Measurements from ENCODE around the gene AK4.

DNA sequence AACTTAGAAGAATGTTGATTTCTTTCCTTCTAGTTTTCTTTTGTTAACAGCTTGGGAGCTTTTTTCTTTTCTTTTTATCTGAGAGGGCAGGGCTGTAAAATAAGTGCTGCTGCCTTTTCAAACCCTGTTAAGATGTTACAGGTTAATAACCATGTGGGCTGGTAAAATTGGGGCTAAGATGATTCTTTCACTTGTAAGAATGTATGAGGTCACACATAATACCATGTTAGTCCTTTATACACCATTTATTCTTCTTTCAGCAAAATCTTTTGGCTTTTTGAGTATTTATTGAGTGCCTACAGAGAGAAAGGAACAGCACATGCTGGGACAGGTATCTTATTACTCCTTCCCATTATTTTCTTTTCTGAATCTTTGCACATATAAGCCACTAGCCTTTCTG, 6.1 kb upstream of the AK4 start:
- TF ChIP-seq, protein P1, sequence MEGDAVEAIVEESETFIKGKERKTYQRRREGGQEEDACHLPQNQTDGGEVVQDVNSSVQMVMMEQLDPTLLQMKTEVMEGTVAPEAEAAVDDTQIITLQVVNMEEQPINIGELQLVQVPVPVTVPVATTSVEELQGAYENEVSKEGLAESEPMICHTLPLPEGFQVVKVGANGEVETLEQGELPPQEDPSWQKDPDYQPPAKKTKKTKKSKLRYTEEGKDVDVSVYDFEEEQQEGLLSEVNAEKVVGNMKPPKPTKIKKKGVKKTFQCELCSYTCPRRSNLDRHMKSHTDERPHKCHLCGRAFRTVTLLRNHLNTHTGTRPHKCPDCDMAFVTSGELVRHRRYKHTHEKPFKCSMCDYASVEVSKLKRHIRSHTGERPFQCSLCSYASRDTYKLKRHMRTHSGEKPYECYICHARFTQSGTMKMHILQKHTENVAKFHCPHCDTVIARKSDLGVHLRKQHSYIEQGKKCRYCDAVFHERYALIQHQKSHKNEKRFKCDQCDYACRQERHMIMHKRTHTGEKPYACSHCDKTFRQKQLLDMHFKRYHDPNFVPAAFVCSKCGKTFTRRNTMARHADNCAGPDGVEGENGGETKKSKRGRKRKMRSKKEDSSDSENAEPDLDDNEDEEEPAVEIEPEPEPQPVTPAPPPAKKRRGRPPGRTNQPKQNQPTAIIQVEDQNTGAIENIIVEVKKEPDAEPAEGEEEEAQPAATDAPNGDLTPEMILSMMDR (IDR thresholded peaks at IDR 0.05; ENCODE audit: low read depth, low read length), result no peak
- no peak for TF ChIP-seq POLR2A (IDR thresholded peaks at IDR 0.05; ENCODE audit: extremely low read depth, insufficient read length)
- TF ChIP-seq, protein P2, sequence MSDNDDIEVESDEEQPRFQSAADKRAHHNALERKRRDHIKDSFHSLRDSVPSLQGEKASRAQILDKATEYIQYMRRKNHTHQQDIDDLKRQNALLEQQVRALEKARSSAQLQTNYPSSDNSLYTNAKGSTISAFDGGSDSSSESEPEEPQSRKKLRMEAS (IDR thresholded peaks at IDR 0.05; ENCODE audit: low read depth, low read length), result no peak

All from NB4 (cell line).